Endothelial cell of umbilical vein (primary cell): ENCODE measurements around the gene THAP3. TPM values are rescaled to one million over a fixed set of nuclear protein-coding genes. Genes with fewer than 3 reads are reported as not detected.

Source experiments
- BruUV-seq: library from RNA; stranded (reverse); fragments of 400-500 nt; replicated peaks from 2 replicates; lab custom pipeline; 2021; lab: Mats Ljungman, UMichigan
- CTCF ChIA-PET: fragments of 300-600, 350-600 bp; sonication (Branson Sonifier 250); formaldehyde crosslinking; loops from one replicate; lab custom pipeline; 2021; ENCODE audit warnings: antibody characterized with exemption, inconsistent platforms; lab: Charles Lee
- POLR2A ChIA-PET: fragments of 300-600, 350-600 bp; sonication (Branson Sonifier 250); formaldehyde crosslinking; loops from one replicate; lab custom pipeline; 2021; ENCODE audit warnings: antibody characterized with exemption, inconsistent platforms; lab: Charles Lee
- DNase-seq: peaks from one replicate; pipeline ENCODE4 v3.0.0-alpha.2; 2011; ENCODE audit warnings: low read depth, low spot score
- FAIRE-seq: peaks from 2 replicates; lab custom pipeline; 2011; peaks lifted over from hg19 to GRCh38; lab: Jason Lieb, UNC
- H2AFZ ChIP-seq: 2 replicates; pipeline ENCODE4 v1.6.0; 2012; ENCODE audit warnings: low read depth, low read length, control low read depth, inconsistent platforms
- H3K27ac ChIP-seq: 2 replicates; pipeline ENCODE4 v1.5.1; 2011; ENCODE audit warnings: low read depth, mild to moderate bottlenecking, control low read depth, low read length, moderate library complexity; ENCODE audit not compliant: insufficient read depth
- H3K27me3 ChIP-seq, 2 experiments: 2 replicates each; pipeline versions ENCODE4 v1.6.0 to v1.6.1; 2011; ENCODE audit warnings: low read length in 2 of 2, mixed read lengths in 1 of 2; ENCODE audit not compliant: control insufficient read depth in 2 of 2, insufficient read depth in 2 of 2
- H3K36me3 ChIP-seq, 2 experiments: 2 replicates in 1 of 2; 3 replicates in 1 of 2; pipeline ENCODE4 v1.5.1; 2011; ENCODE audit warnings: low read length in 2 of 2, mild to moderate bottlenecking in 1 of 2, moderate library complexity in 1 of 2; ENCODE audit not compliant: control insufficient read depth in 2 of 2, insufficient read depth in 2 of 2; ENCODE audit errors: extremely low read depth in 1 of 2
- H3K4me1 ChIP-seq: 3 replicates; pipeline ENCODE4 v1.5.1; 2011; ENCODE audit warnings: mild to moderate bottlenecking, low read length; ENCODE audit not compliant: control insufficient read depth, insufficient read depth; ENCODE audit errors: extremely low read depth
- H3K4me2 ChIP-seq: 2 replicates; pipeline ENCODE4 v1.6.1; 2011; ENCODE audit warnings: low read length, control low read depth, mixed read lengths; ENCODE audit not compliant: insufficient read depth
- H3K4me3 ChIP-seq, 3 experiments: fragments of 200-600 bp in 1 of 3; sonication (generic), shearing (Covaris generic) in 1 of 3; replicated peaks in 1 of 3; 2 replicates each; pipeline ENCODE4 v1.5.1; 2011 to 2016; ENCODE audit warnings: control low read depth in 3 of 3, low read length in 3 of 3, mild to moderate bottlenecking in 2 of 3, inconsistent platforms in 1 of 3, low read depth in 1 of 3, moderate library complexity in 1 of 3; ENCODE audit not compliant: insufficient read depth in 1 of 3
- H3K79me2 ChIP-seq: 2 replicates; pipeline ENCODE4 v1.6.0; 2012; ENCODE audit warnings: low read length, inconsistent platforms; ENCODE audit not compliant: control insufficient read depth, insufficient read depth
- H3K9ac ChIP-seq: replicated peaks from 2 replicates; pipeline ENCODE3; 2011; ENCODE audit warnings: low read length, control low read depth; ENCODE audit not compliant: insufficient read depth; ENCODE audit errors: extremely low read depth
- H3K9me1 ChIP-seq: replicated peaks from 3 replicates; pipeline ENCODE4 v1.6.0; 2011; ENCODE audit warnings: mild to moderate bottlenecking, low read length; ENCODE audit not compliant: control insufficient read depth, insufficient read depth; ENCODE audit errors: extremely low read depth
- H3K9me3 ChIP-seq: replicated peaks from 2 replicates; pipeline ENCODE4 v1.5.1; 2012; ENCODE audit warnings: low read length, inconsistent platforms; ENCODE audit not compliant: control insufficient read depth, insufficient read depth
- H4K20me1 ChIP-seq: replicated peaks from 2 replicates; pipeline ENCODE3; 2011; ENCODE audit warnings: mild to moderate bottlenecking, low read length; ENCODE audit not compliant: control insufficient read depth, insufficient read depth; ENCODE audit errors: extremely low read depth
- CTCF ChIP-seq, 2 donors: IDR thresholded peaks; 1 replicate in 1 of 2; 2 replicates in 1 of 2; pipeline ENCODE4 v1.5.1; 2011; ENCODE audit warnings: low read length in 2 of 2, mild to moderate bottlenecking in 2 of 2, moderate library complexity in 2 of 2, control low read depth in 1 of 2, inconsistent platforms in 1 of 2, low read depth in 1 of 2; ENCODE audit not compliant: insufficient read depth in 1 of 2; ENCODE audit errors: extremely low read depth in 1 of 2
- EZH2 ChIP-seq: IDR thresholded peaks from 2 replicates; pipeline ENCODE4 v1.6.1; 2012; ENCODE audit warnings: borderline replicate concordance, low read depth, mild to moderate bottlenecking, moderate library complexity, low read length, inconsistent platforms; ENCODE audit not compliant: severe bottlenecking
- FOS ChIP-seq: IDR thresholded peaks from 2 replicates; pipeline ENCODE4 v1.6.1; 2011; ENCODE audit warnings: mild to moderate bottlenecking, low read length, moderate library complexity, borderline replicate concordance; ENCODE audit not compliant: insufficient read depth
- GATA2 ChIP-seq: IDR thresholded peaks from 2 replicates; pipeline ENCODE4 v1.7.0; 2011; ENCODE audit warnings: low read depth, mild to moderate bottlenecking, moderate library complexity, mixed read lengths, low read length; ENCODE audit not compliant: insufficient read length, insufficient read depth
- JUN ChIP-seq: IDR thresholded peaks from 2 replicates; pipeline ENCODE4 v1.6.1; 2011; ENCODE audit warnings: borderline replicate concordance, low read depth; ENCODE audit not compliant: insufficient read length, insufficient read depth
- MAX ChIP-seq: IDR thresholded peaks from 2 replicates; pipeline ENCODE4 v1.6.1; 2011; ENCODE audit not compliant: insufficient read depth, insufficient read length
- MYC ChIP-seq: IDR thresholded peaks from one replicate; pipeline ENCODE4 v1.6.1; 2011; ENCODE audit warnings: mild to moderate bottlenecking, low read depth, low read length
- POLR2A ChIP-seq: IDR thresholded peaks from 2 replicates; pipeline ENCODE4 v1.6.1; 2012; ENCODE audit warnings: low read depth, mild to moderate bottlenecking, control low read depth, low read length
- dilution Hi-C: fragments of 300-500 bp; cut with MboI; formaldehyde crosslinking; loops from one replicate; pipeline ENCODE4 v1.15.0; 2019; ENCODE audit warnings: low sequenced_read_pairs; ENCODE audit not compliant: extremely low pct_ligation_motif_present
- intact Hi-C: fragments of 100-400 bp; cut with micrococcal nuclease; formaldehyde crosslinking; loops from one replicate; pipeline ENCODE4 v1.10.0; 2022
- polyA plus RNA-seq, 4 experiments: library from polyadenylated mRNA; depleted of rRNA in 3 of 4; stranded (reverse) in 3 of 4; unstranded in 1 of 4; fragments of >200 nt; gene quantifications; 2 replicates each; pipeline versions ENCODE4 v1.2.1 to v1.2.3, GENCODE V29; 2011 to 2012; ENCODE audit warnings: missing spikeins in 1 of 4
- total RNA-seq: library from RNA; stranded (reverse); gene quantifications from 2 replicates; pipeline ENCODE4 v1.2.3, GENCODE V29; 2021

Gene THAP3
- total and polyA plus RNA-seq, 2 donors (not counting 3 experiments of a cell fraction or from before 2014, with no cell fraction given), result 11.3 to 16.7 TPM

GRCh38 chr1:6582370-6582769, 42.3 kb upstream of the THAP3 start:
- no peak for DNase-seq
- TF ChIP-seq MYC (no peak), MAX (no peak), CTCF (IDR thresholded peaks at IDR 0.05; ENCODE audit: extremely low read depth in 1 of 2, insufficient read depth in 1 of 2, low read depth in 1 of 2, low read length in 2 of 2) (no peak), JUN (no peak), POLR2A (no peak), FOS (no peak), GATA2 (no peak), EZH2 (no peak)
- no peaks in the 10 kb centered on the region for H3K27me3 ChIP-seq
- no peak for FAIRE-seq
- no peaks in the 10 kb centered on the region for H3K9me1 ChIP-seq
- H3K79me2 ChIP-seq, result peaks cover 11% of the 10 kb centered on the region
- CTCF ChIA-PET, result interaction anchor here (0.9 to 1.0 kb wide), 2 partner anchors 22 to 64 kb away, joined by 3 read pairs; no protein-coding TSS in a partner anchor
- intact Hi-C loops, result no loop called here
- H3K9ac ChIP-seq, result no peak overlapping the region
- H3K4me1 ChIP-seq, result peaks cover 14% of the 10 kb centered on the region
- H3K36me3 ChIP-seq, result peaks cover 0 to 2% of the 10 kb centered on the region in 2 experiments
- H4K20me1 ChIP-seq, result no peaks in the 10 kb centered on the region
- POLR2A ChIA-PET, result no interaction called here
- no peak overlapping the region for H3K4me3 ChIP-seq
- dilution Hi-C loops, result no loop called here
- H3K27ac ChIP-seq, result no peak overlapping the region
- no peak overlapping the region for H2AFZ ChIP-seq
- BruUV-seq, result no TSS peak
- H3K4me2 ChIP-seq, result no peak overlapping the region
- H3K9me3 ChIP-seq, result no peaks in the 10 kb centered on the region
